Measurements from ENCODE around the gene ACVRL1.

DNA sequence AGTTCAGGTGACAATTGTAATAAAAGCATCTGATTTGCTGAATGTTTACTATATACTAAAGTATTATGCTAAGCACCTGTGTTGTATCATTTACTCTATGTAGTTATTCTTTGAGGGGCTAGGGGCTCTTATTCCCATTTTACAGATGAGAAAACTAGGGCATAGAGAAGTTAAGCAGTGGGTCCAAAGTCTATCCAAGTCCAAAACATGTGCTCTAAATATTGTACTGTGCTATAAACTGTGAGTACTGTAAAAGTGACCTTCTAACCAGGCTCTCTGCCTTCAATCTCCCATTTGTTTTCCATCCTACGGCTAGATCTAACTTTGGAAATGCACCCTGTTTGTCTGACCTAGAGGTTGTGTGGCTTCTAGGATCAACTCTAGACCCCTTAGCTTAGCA, 53.2 kb downstream of the ACVRL1 start:
- TF ChIP-seq, protein P1, sequence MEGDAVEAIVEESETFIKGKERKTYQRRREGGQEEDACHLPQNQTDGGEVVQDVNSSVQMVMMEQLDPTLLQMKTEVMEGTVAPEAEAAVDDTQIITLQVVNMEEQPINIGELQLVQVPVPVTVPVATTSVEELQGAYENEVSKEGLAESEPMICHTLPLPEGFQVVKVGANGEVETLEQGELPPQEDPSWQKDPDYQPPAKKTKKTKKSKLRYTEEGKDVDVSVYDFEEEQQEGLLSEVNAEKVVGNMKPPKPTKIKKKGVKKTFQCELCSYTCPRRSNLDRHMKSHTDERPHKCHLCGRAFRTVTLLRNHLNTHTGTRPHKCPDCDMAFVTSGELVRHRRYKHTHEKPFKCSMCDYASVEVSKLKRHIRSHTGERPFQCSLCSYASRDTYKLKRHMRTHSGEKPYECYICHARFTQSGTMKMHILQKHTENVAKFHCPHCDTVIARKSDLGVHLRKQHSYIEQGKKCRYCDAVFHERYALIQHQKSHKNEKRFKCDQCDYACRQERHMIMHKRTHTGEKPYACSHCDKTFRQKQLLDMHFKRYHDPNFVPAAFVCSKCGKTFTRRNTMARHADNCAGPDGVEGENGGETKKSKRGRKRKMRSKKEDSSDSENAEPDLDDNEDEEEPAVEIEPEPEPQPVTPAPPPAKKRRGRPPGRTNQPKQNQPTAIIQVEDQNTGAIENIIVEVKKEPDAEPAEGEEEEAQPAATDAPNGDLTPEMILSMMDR (IDR thresholded peaks at IDR 0.05; ENCODE audit: low read depth, low read length) = no peak
- TF ChIP-seq, protein P2, sequence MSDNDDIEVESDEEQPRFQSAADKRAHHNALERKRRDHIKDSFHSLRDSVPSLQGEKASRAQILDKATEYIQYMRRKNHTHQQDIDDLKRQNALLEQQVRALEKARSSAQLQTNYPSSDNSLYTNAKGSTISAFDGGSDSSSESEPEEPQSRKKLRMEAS (IDR thresholded peaks at IDR 0.05; ENCODE audit: low read depth, low read length) = no peak
